ENCODE data around the gene FZD4. TPM values are rescaled to one million over a fixed set of nuclear protein-coding genes. Genes with fewer than 3 reads are reported as not detected.

The FZD4 gene
- total RNA-seq, 2 experiments from 2014 or later, result 0.17 TPM; not detected in 1

DNA sequence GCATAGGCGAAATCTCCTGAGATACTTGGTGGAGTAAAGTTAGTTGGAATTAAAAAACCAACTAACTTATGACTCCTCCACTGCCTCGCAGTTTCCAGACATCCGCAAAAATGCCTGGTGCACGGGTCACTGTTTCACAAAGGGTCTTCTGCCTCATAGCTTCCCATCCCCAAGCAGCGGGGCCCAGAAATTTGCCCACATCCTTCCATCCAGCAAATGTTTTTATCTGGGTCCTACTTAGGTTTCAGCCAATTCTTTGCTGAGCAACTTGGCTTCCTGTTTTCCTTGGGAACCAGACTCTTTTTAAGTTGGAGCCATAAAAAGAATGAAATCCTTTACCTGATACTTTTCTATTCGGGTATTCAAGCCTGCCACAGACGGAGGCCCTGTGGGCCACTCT, 36.2 kb downstream of the FZD4 start:
- CTCF ChIA-PET (ENCODE audit: unreplicated experiment), result no interaction called here
- intact Hi-C loops (cut with micrococcal nuclease; ENCODE audit: unreplicated experiment), result loop anchor here (2.0 kb wide), 2 partner anchors 48 to 462 kb away; no protein-coding TSS in a partner anchor

DNA sequence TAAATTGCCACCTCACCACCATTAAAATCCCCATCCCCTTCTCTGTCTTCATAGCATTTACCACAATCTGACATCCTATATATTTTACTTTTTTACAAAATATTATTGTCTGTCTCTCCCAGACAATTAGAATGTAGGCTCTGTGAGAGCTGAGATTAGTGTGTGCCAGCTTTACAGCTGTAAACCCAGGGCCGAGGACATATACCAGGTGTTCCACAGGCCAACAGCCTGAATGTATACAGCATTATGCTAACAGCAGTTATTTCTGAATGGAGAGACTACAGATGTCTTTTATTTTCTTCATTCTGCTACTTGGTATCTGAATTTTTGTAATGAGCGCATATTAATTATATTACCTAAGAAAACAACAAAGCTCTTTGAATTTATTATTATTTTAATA, 36.7 kb downstream of the FZD4 start:
- intact Hi-C loops (cut with micrococcal nuclease; ENCODE audit: unreplicated experiment), result loop anchor here (2.0 kb wide), 2 partner anchors 48 to 462 kb away; no protein-coding TSS in a partner anchor
- no peak overlapping the region for H3K4me3 ChIP-seq (ENCODE audit: low read depth, low read length, poor library complexity, severe bottlenecking)
- ChIA-PET CTCF (ENCODE audit: unreplicated experiment) (no interaction called here), POLR2A (interaction anchor here (0.6 kb wide), 1 partner anchor 108 kb away, joined by 3 read pairs; no protein-coding TSS in a partner anchor)
- H3K4me2 ChIP-seq (ENCODE audit: low read length), result no peak overlapping the region
- no peak overlapping the region for H3K27ac ChIP-seq (ENCODE audit: low read depth, low read length, poor library complexity, severe bottlenecking)
- H3K4me1 ChIP-seq (ENCODE audit: insufficient read depth, low read length, poor library complexity, severe bottlenecking), result no peaks in the 10 kb centered on the region
- DNase-seq (ENCODE audit: low spot score), result no peak
- H3K9me2 ChIP-seq (ENCODE audit: insufficient read depth, low read length), result no peaks in the 10 kb centered on the region
- no peaks in the 10 kb centered on the region for H3K79me2 ChIP-seq (ENCODE audit: insufficient read depth, low read depth, low read length)
- no peaks in the 10 kb centered on the region for H3K9me3 ChIP-seq (ENCODE audit: low read length)
- no peak overlapping the region for H2AFZ ChIP-seq (ENCODE audit: low read length)
- TF ChIP-seq, protein P1, sequence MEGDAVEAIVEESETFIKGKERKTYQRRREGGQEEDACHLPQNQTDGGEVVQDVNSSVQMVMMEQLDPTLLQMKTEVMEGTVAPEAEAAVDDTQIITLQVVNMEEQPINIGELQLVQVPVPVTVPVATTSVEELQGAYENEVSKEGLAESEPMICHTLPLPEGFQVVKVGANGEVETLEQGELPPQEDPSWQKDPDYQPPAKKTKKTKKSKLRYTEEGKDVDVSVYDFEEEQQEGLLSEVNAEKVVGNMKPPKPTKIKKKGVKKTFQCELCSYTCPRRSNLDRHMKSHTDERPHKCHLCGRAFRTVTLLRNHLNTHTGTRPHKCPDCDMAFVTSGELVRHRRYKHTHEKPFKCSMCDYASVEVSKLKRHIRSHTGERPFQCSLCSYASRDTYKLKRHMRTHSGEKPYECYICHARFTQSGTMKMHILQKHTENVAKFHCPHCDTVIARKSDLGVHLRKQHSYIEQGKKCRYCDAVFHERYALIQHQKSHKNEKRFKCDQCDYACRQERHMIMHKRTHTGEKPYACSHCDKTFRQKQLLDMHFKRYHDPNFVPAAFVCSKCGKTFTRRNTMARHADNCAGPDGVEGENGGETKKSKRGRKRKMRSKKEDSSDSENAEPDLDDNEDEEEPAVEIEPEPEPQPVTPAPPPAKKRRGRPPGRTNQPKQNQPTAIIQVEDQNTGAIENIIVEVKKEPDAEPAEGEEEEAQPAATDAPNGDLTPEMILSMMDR (conservative IDR thresholded peaks at IDR 0.05; ENCODE audit: low read length), result no peak
- TF ChIP-seq EZH2phosphoT487 (IDR thresholded peaks at IDR 0.05; ENCODE audit: borderline replicate concordance, low read depth, low read length), result no peak
- H4K20me1 ChIP-seq (ENCODE audit: insufficient read depth, low read length), result no peaks in the 10 kb centered on the region
- no peaks in the 10 kb centered on the region for H3K36me3 ChIP-seq (ENCODE audit: insufficient read depth, low read length)
- no TSS peak for BruUV-seq (replicated peaks)

More for the DNA sequence above, 36.2 kb downstream of the FZD4 start:
- no peak for TF ChIP-seq EZH2phosphoT487 (IDR thresholded peaks at IDR 0.05; ENCODE audit: borderline replicate concordance, low read depth, low read length)
- TF ChIP-seq, protein P1 (conservative IDR thresholded peaks at IDR 0.05; ENCODE audit: low read length), result no peak
- H3K9me2 ChIP-seq (ENCODE audit: insufficient read depth, low read length), result no peaks in the 10 kb centered on the region
- H3K36me3 ChIP-seq (ENCODE audit: insufficient read depth, low read length), result no peaks in the 10 kb centered on the region
- POLR2A ChIA-PET, result no interaction called here
- H3K4me1 ChIP-seq (ENCODE audit: insufficient read depth, low read length, poor library complexity, severe bottlenecking), result no peaks in the 10 kb centered on the region
- DNase-seq (ENCODE audit: low spot score), result no peak
- H3K4me3 ChIP-seq (ENCODE audit: low read depth, low read length, poor library complexity, severe bottlenecking), result no peak overlapping the region
- H3K79me2 ChIP-seq (ENCODE audit: insufficient read depth, low read depth, low read length), result no peaks in the 10 kb centered on the region
- no peaks in the 10 kb centered on the region for H4K20me1 ChIP-seq (ENCODE audit: insufficient read depth, low read length)
- peak overlapping the region; percentile 28; the same call in 1 of the 2 replicates for H2AFZ ChIP-seq (ENCODE audit: low read length)
- H3K4me2 ChIP-seq (ENCODE audit: low read length), result no peak overlapping the region
- H3K27ac ChIP-seq (ENCODE audit: low read depth, low read length, poor library complexity, severe bottlenecking), result no peak overlapping the region
- BruUV-seq (replicated peaks), result no TSS peak
- no peaks in the 10 kb centered on the region for H3K9me3 ChIP-seq (ENCODE audit: low read length)

DNA sequence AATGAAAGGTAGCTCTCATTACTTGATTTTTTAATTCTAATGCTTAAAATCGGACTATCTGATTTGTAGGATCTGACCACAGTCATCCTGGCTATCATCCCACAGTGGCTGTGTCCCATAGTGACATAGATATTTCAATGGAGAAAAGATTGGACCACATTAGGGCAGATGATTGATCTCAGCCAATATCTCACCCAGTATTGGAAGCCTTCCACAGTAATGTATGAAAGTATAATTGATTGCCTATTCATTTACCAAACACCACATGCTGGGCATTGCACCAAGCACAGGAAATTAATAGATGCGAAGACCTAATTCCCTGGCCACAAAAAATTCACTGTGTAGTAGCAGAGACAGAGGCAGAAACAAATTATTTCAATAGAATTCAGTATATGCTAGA, 37.6 kb downstream of the FZD4 start:
- H3K4me3 ChIP-seq (ENCODE audit: low read depth, low read length, poor library complexity, severe bottlenecking), result no peak overlapping the region
- no peaks in the 10 kb centered on the region for H3K9me3 ChIP-seq (ENCODE audit: low read length)
- ChIA-PET CTCF (ENCODE audit: unreplicated experiment) (no interaction called here), POLR2A (interaction anchor here (0.7 kb wide), 1 partner anchor 35 kb away, joined by 3 read pairs; no protein-coding TSS in a partner anchor)
- H2AFZ ChIP-seq (ENCODE audit: low read length), result no peak overlapping the region
- intact Hi-C loops (cut with micrococcal nuclease; ENCODE audit: unreplicated experiment), result no loop called here
- TF ChIP-seq, protein P1 (conservative IDR thresholded peaks at IDR 0.05; ENCODE audit: low read length), result no peak
- no peak for TF ChIP-seq EZH2phosphoT487 (IDR thresholded peaks at IDR 0.05; ENCODE audit: borderline replicate concordance, low read depth, low read length)
- H3K4me2 ChIP-seq (ENCODE audit: low read length), result no peak overlapping the region
- H3K27ac ChIP-seq (ENCODE audit: low read depth, low read length, poor library complexity, severe bottlenecking), result no peak overlapping the region
- no peaks in the 10 kb centered on the region for H3K4me1 ChIP-seq (ENCODE audit: insufficient read depth, low read length, poor library complexity, severe bottlenecking)
- no peaks in the 10 kb centered on the region for H3K79me2 ChIP-seq (ENCODE audit: insufficient read depth, low read depth, low read length)
- H4K20me1 ChIP-seq (ENCODE audit: insufficient read depth, low read length), result no peaks in the 10 kb centered on the region
- H3K9me2 ChIP-seq (ENCODE audit: insufficient read depth, low read length), result no peaks in the 10 kb centered on the region
- no TSS peak for BruUV-seq (replicated peaks)
- H3K36me3 ChIP-seq (ENCODE audit: insufficient read depth, low read length), result no peaks in the 10 kb centered on the region
- no peak for DNase-seq (ENCODE audit: low spot score)

Measured in OCI-LY7 (cell line).